Measurements from ENCODE around the gene PSPC1.
A peak's percentile ranks its signal among the peaks of the same experiment; 100 is the strongest.
"Not testable (repeated sequence)": the region's sequence is repeated elsewhere in the genome, so short reads cannot be mapped to it uniquely, and the experiment has no call there.

PSPC1 gene
- 30.1 to 88.2 (median 49.6) reads per million in 18 experiments for total RNA-seq

GRCh38 chr13:19782727-19783682 is at the start of gene PSPC1:
Gene PSPC1, minus strand, starts transcription at chr13:19782945. Its CDS starts 188 bp downstream, at chr13:19782757.
- DNase-seq: peak; percentile 97 to 98

GRCh38 chr13:19822673-19823072 is 39.9 kb upstream of the PSPC1 start:
- no peak for DNase-seq

- DNase-seq: peak; percentile 15 to 23
These were observed 35.6 kb upstream of the PSPC1 start for GRCh38 chr13:19818223-19818842.

- no peak for DNase-seq
These were observed 34.9 kb upstream of the PSPC1 start for GRCh38 chr13:19817510-19818158.

GRCh38 chr13:19817106-19817505 is 34.4 kb upstream of the PSPC1 start:
- no peak for DNase-seq

GRCh38 chr13:19815842-19816241 is 33.1 kb upstream of the PSPC1 start:
- DNase-seq: not testable (repeated sequence)

GRCh38 chr13:19810996-19811881 is 28.5 kb upstream of the PSPC1 start:
- DNase-seq: no peak

GRCh38 chr13:19810151-19810550 is 27.4 kb upstream of the PSPC1 start:
- DNase-seq: no peak

GRCh38 chr13:19805765-19806164 is 23.0 kb upstream of the PSPC1 start:
- no peak for DNase-seq

GRCh38 chr13:19795956-19796355 is 13.2 kb upstream of the PSPC1 start:
- peak; percentile 13 to 20 for DNase-seq

GRCh38 chr13:19794631-19795030 is 11.9 kb upstream of the PSPC1 start:
- peak; percentile 11 to 13 for DNase-seq

- no peak for DNase-seq
These were observed 9.3 kb upstream of the PSPC1 start for GRCh38 chr13:19791953-19792537.

- DNase-seq: peak; percentile 31 to 47
These were observed 557 bp downstream of the PSPC1 start for GRCh38 chr13:19782049-19782726.

GRCh38 chr13:19781526-19781925 is 1.2 kb downstream of the PSPC1 start:
- no peak for DNase-seq

GRCh38 chr13:19780753-19781418 is 1.9 kb downstream of the PSPC1 start:
- not testable (repeated sequence) for DNase-seq

- DNase-seq: no peak
These were observed 10.4 kb downstream of the PSPC1 start for GRCh38 chr13:19772306-19772705.

GRCh38 chr13:19769854-19770253 is 12.9 kb downstream of the PSPC1 start:
- no peak for DNase-seq

GRCh38 chr13:19767966-19768365 is 14.8 kb downstream of the PSPC1 start:
- DNase-seq: no peak

GRCh38 chr13:19766591-19766990 is 16.2 kb downstream of the PSPC1 start:
- peak; percentile 13 to 22 for DNase-seq

- DNase-seq: no peak
These were observed 18.5 kb downstream of the PSPC1 start for GRCh38 chr13:19764237-19764636.

- no peak for DNase-seq
These were observed 19.1 kb downstream of the PSPC1 start for GRCh38 chr13:19763618-19764017.
